Panc1 (cell line): ENCODE data around the gene CXorf49. TPM values are rescaled to one million over a fixed set of nuclear protein-coding genes. Genes with fewer than 3 reads are reported as not detected.
"Not testable (repeated sequence)": the region's sequence is repeated elsewhere in the genome, so short reads cannot be mapped to it uniquely, and the experiment has no call there.

Source experiments
- ATAC-seq: fragments of 200-7000 bp; cut with Tn5 transposase; 2 replicates; pipeline ENCODE4 v1.9.1; 2020; ENCODE audit warnings: mild to moderate bottlenecking, moderate library complexity
- BruUV-seq: library from RNA; stranded (reverse); fragments of 400-500 nt; replicated peaks from 2 replicates; lab custom pipeline; 2021; lab: Mats Ljungman, UMichigan
- CTCF ChIA-PET: fragments of 300-600 bp; sonication (Branson Sonifier 250); formaldehyde crosslinking; loops from one replicate; lab custom pipeline; 2022; ENCODE audit warnings: antibody characterized with exemption; lab: Charles Lee
- POLR2A ChIA-PET: fragments of 300-600 bp; sonication (Branson Sonifier 250); formaldehyde crosslinking; loops from one replicate; lab custom pipeline; 2022; ENCODE audit warnings: antibody characterized with exemption; lab: Charles Lee
- DNase-seq: peaks from one replicate; pipeline ENCODE4 v3.0.0-alpha.2; 2010; ENCODE audit warnings: low read depth, low spot score
- H3K27ac ChIP-seq: 2 replicates; pipeline ENCODE4 v1.5.1; 2011; ENCODE audit warnings: mild to moderate bottlenecking, low read length, inconsistent platforms
- H3K27me3 ChIP-seq: fragments of 200-500 bp; sonication (Bioruptor generic); 2 replicates; pipeline ENCODE4 v1.6.0; 2014; ENCODE audit warnings: low read length, inconsistent platforms; ENCODE audit not compliant: control insufficient read depth, insufficient read depth
- H3K36me3 ChIP-seq: fragments of 200-500 bp; sonication (Bioruptor generic); 2 replicates; pipeline ENCODE4 v1.5.1; 2014; ENCODE audit warnings: inconsistent platforms, mild to moderate bottlenecking, low read length, moderate library complexity; ENCODE audit not compliant: control insufficient read depth, insufficient read depth
- H3K4me1 ChIP-seq: 2 replicates; pipeline ENCODE4 v1.5.1; 2011; ENCODE audit warnings: inconsistent platforms, mild to moderate bottlenecking, low read length, moderate library complexity; ENCODE audit not compliant: control insufficient read depth, insufficient read depth
- H3K4me3 ChIP-seq, 2 experiments: 2 replicates each; pipeline ENCODE4 v1.5.1; 2011 to 2012; ENCODE audit warnings: low read depth in 2 of 2, low read length in 2 of 2, mild to moderate bottlenecking in 2 of 2, inconsistent platforms in 1 of 2, moderate library complexity in 1 of 2
- H3K9me3 ChIP-seq: fragments of 200-500 bp; sonication (Bioruptor generic); 2 replicates; pipeline ENCODE4 v1.5.1; 2014; ENCODE audit warnings: low read depth, mild to moderate bottlenecking, inconsistent platforms, low read length, moderate library complexity; ENCODE audit not compliant: control insufficient read depth, insufficient read depth
- CTCF ChIP-seq: fragments of 450-650 bp; IDR thresholded peaks from 2 replicates; pipeline ENCODE4 v1.5.1; 2017; ENCODE audit warnings: mild to moderate bottlenecking
- POLR2AphosphoS5 ChIP-seq: IDR thresholded peaks from 2 replicates; pipeline ENCODE4 v1.6.1; 2012; ENCODE audit warnings: mild to moderate bottlenecking, low read depth, low read length, moderate library complexity
- REST ChIP-seq, 2 experiments: IDR thresholded peaks; 2 replicates each; pipeline ENCODE4 v1.6.1; 2011 to 2012; ENCODE audit warnings: low read depth in 2 of 2, control low read depth in 1 of 2, low read length in 1 of 2, mild to moderate bottlenecking in 1 of 2, moderate library complexity in 1 of 2; ENCODE audit not compliant: insufficient read depth in 1 of 2
- SIN3A ChIP-seq: IDR thresholded peaks from 2 replicates; pipeline ENCODE4 v1.6.1; 2012; ENCODE audit warnings: low read depth, mild to moderate bottlenecking, low read length, moderate library complexity, borderline replicate concordance; ENCODE audit not compliant: insufficient read depth
- TCF7L2 ChIP-seq: IDR thresholded peaks from 2 replicates; pipeline ENCODE4 v1.6.1; 2011; ENCODE audit warnings: mild to moderate bottlenecking, low read depth, low read length, inconsistent platforms
- in situ Hi-C: cut with HindIII; loops from 2 replicates; pipeline ENCODE4 v1.10.0; 2016; ENCODE audit warnings: low sequenced_read_pairs, low pct_unique_long_range_greater_than_20kb
- intact Hi-C: fragments of 100-400 bp; cut with micrococcal nuclease; formaldehyde crosslinking; loops from one replicate; pipeline ENCODE4 v1.10.0; 2022; ENCODE audit not compliant: unreplicated experiment
- total RNA-seq: library from RNA; stranded (reverse); gene quantifications from one replicate; pipeline ENCODE4 v1.2.1, GENCODE V29; 2021; ENCODE audit not compliant: unreplicated experiment

CXorf49 gene
- total RNA-seq, 1 experiment from 2014 or later = not detected

- DNase-seq, H3K4me1 ChIP-seq, CTCF ChIA-PET, POLR2A ChIA-PET, BruUV-seq, H3K27ac ChIP-seq, H3K4me3 ChIP-seq, H3K27me3 ChIP-seq, H3K36me3 ChIP-seq, in situ Hi-C loops, ATAC-seq, intact Hi-C loops, H3K9me3 ChIP-seq: not testable (repeated sequence)
Measured at GRCh38 chrX:71697466-71698298, 20.4 kb downstream of the CXorf49 start.

- POLR2A ChIA-PET, H3K36me3 ChIP-seq, BruUV-seq, H3K27me3 ChIP-seq, in situ Hi-C loops, intact Hi-C loops, H3K27ac ChIP-seq, H3K4me1 ChIP-seq, DNase-seq, H3K4me3 ChIP-seq, H3K9me3 ChIP-seq, CTCF ChIA-PET: not testable (repeated sequence)
- ATAC-seq = peak; percentile 74; the same call in 1 of the 2 replicates
Measured at GRCh38 chrX:71696641-71697465, 21.2 kb downstream of the CXorf49 start.

- in situ Hi-C loops (no loop called here), intact Hi-C loops (no loop called here)
- no peak overlapping the region for H3K27ac ChIP-seq
- H3K9me3 ChIP-seq = no peaks in the 10 kb centered on the region
- CTCF ChIA-PET = no interaction called here
- DNase-seq (no peak), ATAC-seq (no peak)
- BruUV-seq = no TSS peak
- no peak overlapping the region for H3K4me3 ChIP-seq
- POLR2A ChIA-PET = no interaction called here
- TF ChIP-seq REST (IDR thresholded peaks at IDR 0.05; ENCODE audit: insufficient read depth in 1 of 2, low read depth in 2 of 2, low read length in 1 of 2) (no peak), TCF7L2 (no peak), POLR2AphosphoS5 (no peak), SIN3A (no peak), CTCF (no peak)
- no peaks in the 10 kb centered on the region for H3K4me1 ChIP-seq
- H3K27me3 ChIP-seq = no peaks in the 10 kb centered on the region
- H3K36me3 ChIP-seq = no peaks in the 10 kb centered on the region
Measured at GRCh38 chrX:71679575-71680207, 38.4 kb downstream of the CXorf49 start.

GRCh38 chrX:71677195-71677594 lies 40.9 kb downstream of the CXorf49 start:
- H3K4me1 ChIP-seq, H3K27me3 ChIP-seq, DNase-seq, H3K27ac ChIP-seq, CTCF ChIA-PET, H3K36me3 ChIP-seq, intact Hi-C loops, POLR2A ChIA-PET, ATAC-seq, H3K9me3 ChIP-seq, BruUV-seq, H3K4me3 ChIP-seq, in situ Hi-C loops: not testable (repeated sequence)
